Spleen (tissue), 11 donors: ENCODE data around the gene UCKL1. TPM values are rescaled to one million over a fixed set of nuclear protein-coding genes. Genes with fewer than 3 reads are reported as not detected.
A peak's percentile ranks its signal among the peaks of the same experiment; 100 is the strongest.
"Not testable (repeated sequence)": the region's sequence is repeated elsewhere in the genome, so short reads cannot be mapped to it uniquely, and the experiment has no call there.

Experiments used
- DNase-seq: peaks from one replicate; pipeline ENCODE4 v3.0.0-alpha.2; 2020
- H3K27ac ChIP-seq, 8 donors: fragments of 200-600 bp; sonication (generic) in 7 of 8; 1 replicate in 4 of 8; 2 replicates in 4 of 8; pipeline versions ENCODE4 v1.5.0 to v1.8.0; 2016 to 2021; ENCODE audit warnings: inconsistent platforms in 4 of 8, mild to moderate bottlenecking in 4 of 8, moderate library complexity in 1 of 8
- H3K27me3 ChIP-seq, 7 donors: fragments of 200-600 bp; sonication (generic) in 6 of 7; replicated peaks in 1 of 7; 1 replicate in 4 of 7; 2 replicates in 3 of 7; pipeline versions ENCODE4 v1.5.0 to v1.8.0; 2016 to 2021; ENCODE audit warnings: inconsistent platforms in 3 of 7, mild to moderate bottlenecking in 1 of 7
- H3K36me3 ChIP-seq, 6 donors: fragments of 200-600 bp; sonication (generic) in 5 of 6; 1 replicate in 4 of 6; 2 replicates in 2 of 6; pipeline versions ENCODE4 v1.5.0 to v1.8.0; 2016 to 2021; ENCODE audit warnings: inconsistent platforms in 2 of 6
- H3K4me1 ChIP-seq, 6 donors: fragments of 200-600 bp; sonication (generic) in 5 of 6; 1 replicate in 3 of 6; 2 replicates in 3 of 6; pipeline versions ENCODE4 v1.5.0 to v1.8.0; 2016 to 2021; ENCODE audit warnings: inconsistent platforms in 3 of 6
- H3K4me3 ChIP-seq, 8 donors: fragments of 200-600 bp; sonication (generic) in 7 of 8; 1 replicate in 4 of 8; 2 replicates in 4 of 8; pipeline versions ENCODE4 v1.5.0 to v1.8.0; 2016 to 2021; ENCODE audit warnings: inconsistent platforms in 4 of 8, mild to moderate bottlenecking in 4 of 8, moderate library complexity in 2 of 8
- H3K9me3 ChIP-seq, 8 donors: fragments of 200-600 bp; sonication (generic) in 7 of 8; 1 replicate in 4 of 8; 2 replicates in 4 of 8; pipeline versions ENCODE4 v1.5.0 to v1.8.0; 2016 to 2021; ENCODE audit warnings: inconsistent platforms in 4 of 8
- CTCF ChIP-seq, 11 experiments: fragments of 200-600 bp in 7 of 11; fragments of 450-650 bp in 4 of 11; sonication (generic) in 4 of 11; IDR thresholded peaks in 8 of 11; conservative IDR thresholded peaks in 3 of 11; 1 replicate in 7 of 11; 2 replicates in 4 of 11; pipeline versions ENCODE4 v1.4.0 to v1.8.0; 2016 to 2021; ENCODE audit warnings: antibody characterized with exemption in 11 of 11, inconsistent platforms in 4 of 11, mild to moderate bottlenecking in 1 of 11
- POLR2A ChIP-seq, 3 donors: fragments of 450-650 bp; IDR thresholded peaks; one replicate each; pipeline ENCODE4 v1.5.1; 2017; ENCODE audit warnings: antibody characterized with exemption in 3 of 3, mild to moderate bottlenecking in 1 of 3
- POLR2AphosphoS5 ChIP-seq, 3 donors: sonication (generic); formaldehyde crosslinking; IDR thresholded peaks; one replicate each; pipeline ENCODE4 v1.5.1; 2017; ENCODE audit warnings: antibody characterized with exemption in 3 of 3
- WGBS, 5 donors: extraction: QIAGEN DNeasy Blood & Tissue Kit in 3 of 5; methylation state at CpG; one replicate each; pipeline versions ENCODE4 v1.1.5 to v1.1.7; 2013 to 2018; 5-methylcytosine and 5-hydroxymethylcytosine counted together
- intact Hi-C: fragments of 100-400 bp; cut with DNase I; formaldehyde crosslinking; loops from one replicate; pipeline ENCODE4 v1.15.0; 2023; ENCODE audit warnings: low total_unique reads
- polyA plus RNA-seq, 3 donors: library from polyadenylated mRNA; stranded (reverse); fragments of 200-250 nt; gene quantifications; one replicate each; pipeline ENCODE4 v1.2.1, GENCODE V29; 2013
- total RNA-seq, 7 donors: library from RNA; depleted of rRNA in 3 of 7; stranded (reverse); fragments of >200 nt in 3 of 7; fragmentation: NEBNext Ultra II Directional in 4 of 7; extraction: Animal tissue kit (Norgen Biotek cat#: 25700) in 4 of 7; gene quantifications; one replicate each; pipeline versions ENCODE4 v1.1.0 to v1.2.1, GENCODE V29; 2016 to 2021
- donor health status: healthy with polysubstance abuse.
- donor health status: DM: no; HTN: no; CAD: no; lungs with moderate emphysema.
- donor health status: DM: no; HTN: no; CAD: no.
- donor health status: Bipolar disorder and iron deficiency.
- donor health status: healthy.
- donor health status: DM: no; HTN: no; CAD: no.
- donor health status: DM: yes; HTN: yes; CAD: no.

Gene UCKL1
- total and polyA plus RNA-seq, 10 donors = 34.2 to 68.0 (median 49.1) TPM

- H3K27me3 ChIP-seq = peaks cover 0 to 3% (median 0%) of the 10 kb centered on the region in 7 donors
- WGBS, 5 donors = 58 to 64% (median 63%) methylated on average over 9 to 18 of the region's 18 CpGs
- peak overlapping the region in 6 of 8 donors; percentile 26 to 68 (median 58) for H3K27ac ChIP-seq
- DNase-seq = no peak
- H3K4me1 ChIP-seq = peaks cover 16 to 73% (median 45%) of the 10 kb centered on the region in 6 donors
- intact Hi-C loops = loop anchor here (2.0 to 5.0 kb wide), 2 partner anchors 64 to 435 kb away; partner anchors contain the start of gene PTK6
- peaks cover 0 to 27% (median 3%) of the 10 kb centered on the region in 6 donors for H3K36me3 ChIP-seq
- H3K4me3 ChIP-seq = no peak overlapping the region
- no peaks in the 10 kb centered on the region for H3K9me3 ChIP-seq
- TF ChIP-seq POLR2AphosphoS5 (IDR thresholded peaks at IDR 0.05) (peak in 2 of 3 donors; percentile 63 to 71), POLR2A (IDR thresholded peaks at IDR 0.05) (no peak)
Measured at GRCh38 chr20:63972312-63973159, 16.3 kb upstream of the UCKL1 start.

GRCh38 chr20:63971960-63972311 lies 15.7 kb upstream of the UCKL1 start:
- Histone ChIP-seq H3K4me1 (peaks cover 16 to 67% (median 40%) of the 10 kb centered on the region in 6 donors), H3K27ac (peak overlapping the region in 7 of 8 donors; percentile 26 to 68 (median 54)), H3K36me3 (peaks cover 0 to 33% (median 3%) of the 10 kb centered on the region in 6 donors)
- H3K4me3 ChIP-seq, H3K9me3 ChIP-seq, DNase-seq, H3K27me3 ChIP-seq: not testable (repeated sequence)
- intact Hi-C loops = loop anchor here (2.0 to 5.0 kb wide), 2 partner anchors 63 to 435 kb away; partner anchors contain the start of gene PTK6
- 62 to 74% (median 67%) methylated on average over 10 of the region's 10 CpGs for WGBS, 5 donors

GRCh38 chr20:63970714-63971431 lies 14.7 kb upstream of the UCKL1 start:
- Histone ChIP-seq H3K27me3 (peaks cover 0 to 3% (median 0%) of the 10 kb centered on the region in 7 donors), H3K4me3 (peak overlapping the region in 1 of 8 donors; percentile 78), H3K36me3 (peaks cover 0 to 39% (median 11%) of the 10 kb centered on the region in 6 donors), H3K9me3 (peaks cover 0 to 7% (median 0%) of the 10 kb centered on the region in 8 donors), H3K4me1 (peaks cover 16 to 64% (median 40%) of the 10 kb centered on the region in 6 donors), H3K27ac (peak overlapping the region in 3 of 8 donors; percentile 46 to 73 (median 58))
- TF ChIP-seq CTCF (IDR thresholded peaks at IDR 0.05 in 8 of 11, conservative IDR thresholded peaks at IDR 0.05 in 3 of 11) (no peak), POLR2AphosphoS5 (IDR thresholded peaks at IDR 0.05) (no peak), POLR2A (IDR thresholded peaks at IDR 0.05) (no peak)
- no peak for DNase-seq
- 89 to 97% (median 92%) methylated on average over 5 of the region's 5 CpGs for WGBS, 5 donors
- intact Hi-C loops = loop anchor here (5.0 kb wide), 1 partner anchor 434 kb away; the partner anchor contains the start of gene PTK6

GRCh38 chr20:63969838-63970713 lies 13.9 kb upstream of the UCKL1 start, which contains the start of gene ZNF512B:
Gene ZNF512B, minus strand, starts transcription at chr20:63969930. Its CDS starts 1,980 bp downstream, at chr20:63967950.
- peaks cover 0 to 7% (median 0%) of the 10 kb centered on the region in 8 donors for H3K9me3 ChIP-seq
- H3K4me1 ChIP-seq = peaks cover 16 to 64% (median 40%) of the 10 kb centered on the region in 6 donors
- H3K36me3 ChIP-seq = peaks cover 0 to 31% (median 8%) of the 10 kb centered on the region in 6 donors
- DNase-seq = peak; percentile 82
- intact Hi-C loops = loop anchor here (5.0 kb wide), 1 partner anchor 433 kb away; the partner anchor contains the start of gene PTK6
- H3K27me3 ChIP-seq = peaks cover 0 to 3% (median 0%) of the 10 kb centered on the region in 7 donors
- WGBS, 5 donors = 4 to 11% (median 9%) methylated on average over 19 to 68 of the region's 73 CpGs
- TF ChIP-seq POLR2A (IDR thresholded peaks at IDR 0.05) (no peak), POLR2AphosphoS5 (IDR thresholded peaks at IDR 0.05) (peak in 2 of 3 donors; percentile 40 to 44)
- peak within 1 kb of the TSS in 7 of 8 donors; percentile 15 to 73 (median 69) for H3K27ac ChIP-seq
- H3K4me3 ChIP-seq = peak within 1 kb of the TSS; percentile 39 to 78 (median 52)
